Fibroblast of skin of left quadriceps (primary cell): ENCODE data around the gene CAMTA1.
A peak's percentile ranks its signal among the peaks of the same experiment; 100 is the strongest.

ENCODE experiments used
- DNase-seq, 2 experiments: peaks; one replicate each; pipeline ENCODE4 v3.0.0-alpha.2; 2013; ENCODE audit warnings: low read depth in 2 of 2

CAMTA1 gene

DNA sequence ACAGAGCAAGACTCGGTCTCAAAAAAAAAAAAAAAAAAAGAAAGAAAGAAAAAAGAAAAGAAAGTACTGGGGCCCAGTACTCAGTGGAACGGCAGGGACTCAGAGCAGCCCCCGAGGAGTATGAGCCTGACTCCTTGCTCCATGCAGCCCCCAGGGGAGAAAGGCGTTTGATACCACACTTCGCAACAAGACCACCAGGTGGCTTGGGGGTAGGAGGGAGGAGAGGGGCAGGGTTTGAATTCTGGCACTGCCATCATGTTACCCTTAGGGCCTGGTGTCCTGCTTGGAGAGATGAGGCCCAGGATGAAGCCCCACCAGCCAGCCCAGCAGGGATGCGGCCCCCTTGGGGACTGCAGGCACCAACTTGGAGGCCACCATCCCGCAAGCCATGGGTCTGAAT lies 664.5 kb downstream of the CAMTA1 start:
- no peak for DNase-seq

DNA sequence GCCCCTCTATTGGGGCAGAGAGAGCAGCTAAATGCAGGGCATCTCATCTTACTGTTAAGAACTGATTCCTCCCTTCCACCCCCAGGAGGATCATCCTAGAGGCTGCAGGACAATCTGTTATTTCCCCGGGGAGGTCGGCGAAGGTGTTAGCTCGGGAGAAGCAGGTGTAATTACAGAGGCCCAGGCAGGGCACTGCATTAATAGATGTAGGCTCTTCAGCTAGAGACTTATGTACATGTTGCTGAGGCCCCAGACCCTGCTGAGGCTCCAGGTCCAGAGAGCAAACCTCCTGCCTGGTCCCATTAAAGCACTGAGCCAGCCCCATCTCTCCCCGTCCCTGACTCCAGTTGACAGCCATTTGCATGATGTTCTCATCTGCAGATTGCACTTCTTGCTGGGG lies 665.6 kb downstream of the CAMTA1 start:
- DNase-seq = no peak

DNA sequence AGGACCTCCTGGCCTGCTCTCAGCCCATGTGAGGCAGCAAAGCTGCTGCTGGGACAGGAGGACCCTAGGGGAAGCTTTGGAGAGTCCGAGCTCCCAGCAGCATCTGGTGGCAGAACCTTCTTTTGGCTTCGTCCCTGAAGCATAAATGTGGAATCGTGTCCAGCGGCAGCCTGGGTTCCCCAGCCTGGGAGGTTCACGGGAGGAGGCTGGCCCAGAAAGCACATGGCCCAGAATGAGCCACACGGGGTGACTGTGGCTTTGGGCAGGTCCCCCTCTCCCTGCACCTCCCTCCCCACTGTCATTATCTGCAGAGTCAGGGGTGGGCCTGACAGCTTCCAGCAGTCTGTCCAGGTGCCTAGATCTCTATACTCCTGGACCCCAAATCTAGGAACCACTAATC lies 667.8 kb downstream of the CAMTA1 start:
- no peak for DNase-seq

DNA sequence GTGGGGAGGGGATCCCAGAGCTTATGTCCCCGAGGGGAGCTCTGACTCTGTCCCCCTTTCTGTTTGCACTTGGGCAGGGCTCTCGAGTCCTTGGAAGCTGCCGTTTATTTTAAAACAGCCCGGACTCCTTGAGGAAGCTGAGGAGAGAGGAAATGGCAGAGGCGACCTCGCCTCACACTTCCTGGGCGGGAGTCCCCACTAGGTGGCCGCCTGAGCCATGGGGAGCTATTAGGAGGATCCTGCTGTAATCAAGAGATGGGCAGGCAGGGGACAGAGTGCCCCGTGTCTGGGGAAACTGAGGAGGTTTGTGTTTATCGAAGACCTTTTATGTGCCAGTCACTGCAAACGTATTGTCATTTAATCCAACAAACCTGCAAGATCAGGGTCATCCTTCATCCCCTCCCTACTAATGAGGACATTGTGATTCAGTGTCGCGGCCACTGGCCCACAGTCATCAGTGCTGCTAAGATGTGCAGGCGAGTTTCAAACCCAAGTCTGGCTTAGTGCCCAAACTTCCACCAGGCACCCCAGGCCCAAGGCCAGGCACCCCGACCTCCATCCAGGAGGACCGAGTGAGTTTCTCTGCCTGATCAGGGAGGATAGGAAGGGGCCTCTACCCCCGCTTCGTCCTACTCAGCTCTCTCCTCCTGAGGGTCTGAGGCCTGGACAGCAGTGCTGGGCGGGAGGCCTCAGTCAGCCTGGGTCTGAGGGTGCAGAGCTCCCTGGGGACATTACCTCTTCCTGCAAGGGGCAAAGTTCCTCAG lies 669.0 kb downstream of the CAMTA1 start:
- no peak for DNase-seq

DNA sequence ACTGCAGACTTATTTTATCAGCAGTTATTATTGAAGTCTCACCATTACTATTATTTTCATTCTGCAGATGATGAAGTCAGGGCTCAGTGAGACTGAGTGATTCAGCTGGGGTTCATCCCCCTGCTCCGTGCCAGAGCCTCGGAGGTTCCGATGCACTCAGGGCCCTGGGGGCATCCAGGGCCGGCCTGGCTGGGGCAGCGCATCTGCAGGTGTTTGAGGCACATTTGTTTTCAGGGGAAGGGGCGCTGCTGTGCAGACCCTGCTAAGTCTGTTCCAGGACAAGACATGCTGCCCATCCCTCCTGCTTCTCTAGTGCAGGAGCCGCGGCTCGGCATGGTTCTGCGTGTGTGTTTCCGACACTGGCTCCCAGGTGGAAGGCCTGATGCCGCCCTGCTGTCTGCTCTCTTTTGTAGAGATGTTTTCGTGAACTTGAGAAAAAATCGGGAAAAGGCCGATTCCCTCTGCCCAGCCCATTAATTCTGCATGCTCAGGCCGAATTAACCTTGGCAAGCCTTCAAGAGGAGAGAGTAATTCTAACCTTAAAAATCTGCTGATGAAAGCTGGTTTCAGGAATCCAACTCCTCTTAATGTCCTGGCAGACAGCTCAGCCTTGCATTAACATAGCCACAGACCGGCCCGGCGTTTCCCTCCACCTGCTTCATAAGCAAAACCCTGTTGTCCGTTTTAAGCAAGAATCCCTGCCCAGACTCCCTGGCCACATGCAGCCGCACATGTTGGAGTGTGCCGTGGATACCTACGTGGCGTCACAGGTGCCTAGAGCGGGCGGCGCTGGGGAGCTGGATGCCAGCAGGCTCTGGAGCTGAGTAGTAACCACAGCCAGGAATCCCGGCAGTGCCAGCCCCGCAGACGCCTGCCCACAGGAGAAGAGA lies 669.9 kb downstream of the CAMTA1 start:
- DNase-seq = no peak

DNA sequence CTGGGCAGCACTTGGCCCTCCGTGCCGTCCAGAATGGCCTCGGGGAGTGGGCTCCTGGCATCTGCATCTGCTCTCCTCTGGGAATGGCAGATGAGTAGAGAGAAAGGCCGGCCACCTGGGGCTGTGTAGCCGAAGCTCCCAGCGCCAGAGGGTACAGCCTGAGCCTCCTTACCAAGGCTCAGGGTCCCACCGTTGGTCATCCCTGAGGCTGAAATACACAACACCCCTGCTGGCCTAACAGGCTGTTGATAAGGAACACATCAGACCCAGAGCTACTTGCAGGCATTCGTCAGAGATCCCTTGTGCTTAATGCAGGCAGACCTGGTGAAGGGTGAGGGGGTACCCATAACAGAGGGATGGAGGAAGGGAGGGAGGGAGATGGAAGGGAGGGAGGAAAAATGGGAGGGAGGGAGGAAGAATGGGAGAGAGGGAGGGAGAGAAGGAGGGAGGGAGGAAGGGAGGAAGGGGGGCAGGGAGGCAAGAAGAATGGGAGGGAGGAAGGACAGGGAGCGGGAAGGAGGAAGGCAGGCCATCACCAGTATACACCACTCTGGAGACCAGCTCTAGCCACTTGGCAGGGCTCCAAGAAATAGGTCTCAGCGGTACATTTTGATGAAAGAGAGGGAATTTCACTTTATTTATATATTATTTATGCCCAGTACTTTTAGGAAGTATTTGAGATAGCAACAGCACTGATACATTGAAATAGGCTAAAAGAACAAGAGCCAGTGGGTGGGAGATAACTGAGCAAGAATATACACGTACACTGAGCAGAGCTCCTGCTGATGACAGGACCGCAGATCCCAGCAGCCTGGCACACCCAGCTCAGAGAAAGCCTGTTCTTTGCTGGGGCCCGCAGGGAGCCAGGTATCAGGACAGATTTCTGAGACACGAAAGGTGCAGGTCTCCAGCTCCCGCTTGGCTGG lies 670.8 kb downstream of the CAMTA1 start:
- no peak for DNase-seq

DNA sequence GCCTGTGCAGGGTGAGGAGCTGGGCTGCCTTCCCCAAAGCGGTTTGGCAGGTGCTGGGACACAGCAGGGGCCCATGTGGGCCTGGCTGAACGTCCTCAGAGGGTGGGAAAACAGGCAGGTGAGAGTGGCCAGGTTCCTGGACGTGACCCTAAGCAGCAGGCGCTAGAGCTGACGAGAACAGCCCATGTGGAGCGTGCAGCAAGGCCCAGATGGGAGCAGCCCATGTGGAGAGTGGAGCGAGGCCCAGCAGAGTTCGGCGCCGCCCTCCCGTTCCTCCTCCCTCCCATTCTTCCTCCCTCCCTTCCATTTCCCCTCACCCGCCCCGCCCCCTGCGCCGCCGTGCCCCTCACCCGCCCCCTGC lies 671.4 kb downstream of the CAMTA1 start:
- no peak for DNase-seq

DNA sequence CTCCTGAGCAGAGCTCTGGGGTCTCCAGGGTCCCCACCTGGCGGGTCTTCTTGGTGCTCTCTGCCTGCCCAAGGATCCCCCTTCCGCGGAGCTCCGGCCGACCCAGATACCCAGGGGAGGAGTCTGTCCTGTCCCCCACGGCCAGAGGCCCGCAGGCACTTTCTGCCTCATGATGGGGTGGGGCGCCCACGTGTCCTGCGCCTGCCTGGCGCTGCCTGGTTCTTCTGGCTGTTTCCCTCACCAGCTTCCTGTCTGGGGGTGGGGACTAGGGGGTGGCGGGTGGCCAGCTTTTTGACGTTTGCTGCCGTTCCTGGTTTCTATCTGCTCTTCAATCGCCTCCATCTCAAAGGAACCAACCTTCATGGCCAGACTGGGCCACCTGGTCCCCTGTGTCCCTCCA lies 672.6 kb downstream of the CAMTA1 start:
- DNase-seq = no peak

DNA sequence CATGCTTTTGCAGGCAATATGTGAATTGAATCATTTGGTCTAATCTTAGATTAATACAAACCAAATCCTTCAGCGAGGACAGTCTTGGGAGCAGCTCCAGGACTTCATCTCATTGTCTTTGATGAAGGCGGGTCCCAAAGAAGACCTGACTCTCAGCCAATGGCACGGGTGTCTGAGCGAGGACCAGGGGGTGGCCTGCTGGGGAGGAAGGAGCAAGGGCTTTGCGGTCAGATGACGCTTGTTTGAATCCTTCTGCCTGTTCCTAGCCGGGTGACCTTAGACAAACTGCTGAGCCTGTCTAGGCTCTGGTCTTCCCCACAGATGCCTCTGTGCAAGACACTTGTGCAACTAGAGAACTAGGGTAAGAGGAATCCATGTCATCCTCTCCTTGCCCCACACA lies 673.7 kb downstream of the CAMTA1 start:
- DNase-seq = no peak

DNA sequence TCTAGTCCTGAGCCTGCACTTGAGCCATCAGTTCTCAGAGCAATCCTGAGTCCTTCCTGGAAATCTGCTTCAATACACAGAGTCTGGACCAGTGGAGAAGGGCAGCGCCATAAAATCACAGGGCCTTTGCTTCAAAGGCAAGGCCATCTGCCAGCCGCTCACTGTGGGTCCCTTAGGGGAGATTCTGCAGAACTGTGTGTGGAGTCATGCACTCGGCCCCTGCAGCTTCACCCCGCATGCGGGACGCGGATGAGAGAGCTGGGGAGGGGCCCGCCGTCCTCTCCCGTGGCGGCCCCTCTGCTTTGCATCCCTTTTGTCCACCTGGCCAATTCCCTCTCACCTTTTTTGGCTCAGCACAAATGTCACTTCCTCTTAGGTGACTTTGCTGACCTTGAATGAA lies 674.7 kb downstream of the CAMTA1 start:
- no peak for DNase-seq

DNA sequence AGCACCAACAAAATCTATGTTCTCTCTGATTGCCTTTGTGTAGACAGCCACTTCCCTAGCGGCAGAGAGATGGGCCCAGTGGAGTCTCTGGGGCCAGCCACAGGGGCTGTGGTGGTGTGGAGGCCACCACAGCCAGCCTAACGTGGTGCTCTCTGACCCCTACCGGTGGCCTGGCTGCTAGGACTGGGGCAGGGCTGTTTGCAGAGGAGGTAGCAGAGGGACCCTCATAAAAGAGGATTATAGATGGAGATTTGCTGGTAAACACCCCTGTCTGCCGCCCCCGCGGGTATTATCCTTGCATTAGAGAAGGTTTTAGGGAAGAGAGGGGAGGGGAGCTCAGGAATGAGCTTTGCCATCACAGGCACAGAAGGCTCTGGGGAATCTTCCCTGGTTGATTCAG lies 675.6 kb downstream of the CAMTA1 start:
- DNase-seq = no peak

DNA sequence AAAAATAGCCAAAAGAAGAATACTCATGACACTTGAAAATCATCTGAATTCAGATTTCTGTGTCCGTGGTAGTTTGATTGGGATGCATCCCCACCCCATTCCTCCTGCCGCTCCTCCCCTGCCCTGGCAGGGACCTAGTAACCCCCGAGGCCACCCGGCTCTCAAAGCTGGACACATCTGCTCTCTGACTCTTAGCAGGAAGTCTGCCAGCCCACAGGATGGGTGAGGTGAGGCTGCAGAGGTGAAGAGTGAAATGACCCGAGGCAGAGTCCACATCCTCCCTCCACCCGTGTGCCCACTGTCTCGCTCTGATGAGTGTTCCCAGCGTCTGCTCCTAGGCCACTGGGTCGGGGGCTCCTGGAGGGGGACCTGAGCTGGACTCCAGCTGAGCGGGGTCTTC lies 677.4 kb downstream of the CAMTA1 start:
- no peak for DNase-seq

DNA sequence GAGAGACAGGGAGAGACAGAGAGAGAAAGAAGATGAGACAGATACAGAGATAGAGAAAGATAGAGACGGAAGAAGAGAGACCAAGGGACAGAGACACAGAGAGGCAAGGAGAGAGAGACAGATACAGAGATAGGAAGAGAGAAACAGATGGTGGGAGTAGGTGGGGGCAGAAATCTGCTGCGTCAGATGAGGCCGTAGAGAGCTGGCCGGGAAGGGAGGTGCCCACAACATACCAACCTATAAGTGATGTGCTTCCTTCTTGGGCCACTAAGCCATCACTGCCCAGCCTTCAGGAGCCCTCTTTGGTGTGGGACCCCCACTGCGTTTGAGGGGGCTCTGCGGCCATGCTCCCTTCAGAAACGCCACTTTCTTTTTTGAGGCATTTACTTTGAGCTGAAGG lies 678.3 kb downstream of the CAMTA1 start:
- no peak for DNase-seq

DNA sequence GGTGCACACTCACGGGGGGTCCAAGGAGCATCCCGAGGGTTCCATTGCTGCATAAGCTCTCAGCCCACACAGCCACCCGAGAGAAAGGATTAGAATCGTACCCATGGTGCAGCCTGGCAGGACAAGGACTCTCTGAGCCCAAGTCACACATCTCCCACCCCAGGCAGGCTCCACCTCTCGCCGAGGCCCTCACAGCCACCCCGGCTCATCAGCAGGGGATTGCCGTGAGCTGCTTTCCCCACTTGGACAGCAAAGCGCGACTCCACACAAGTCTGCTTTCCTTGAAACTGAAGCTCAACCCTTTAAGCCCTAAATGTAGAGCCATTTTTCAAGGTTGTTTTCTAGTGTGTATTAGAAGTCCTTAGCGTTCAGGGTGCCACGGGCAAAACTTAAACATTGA lies 679.5 kb downstream of the CAMTA1 start:
- DNase-seq = no peak

DNA sequence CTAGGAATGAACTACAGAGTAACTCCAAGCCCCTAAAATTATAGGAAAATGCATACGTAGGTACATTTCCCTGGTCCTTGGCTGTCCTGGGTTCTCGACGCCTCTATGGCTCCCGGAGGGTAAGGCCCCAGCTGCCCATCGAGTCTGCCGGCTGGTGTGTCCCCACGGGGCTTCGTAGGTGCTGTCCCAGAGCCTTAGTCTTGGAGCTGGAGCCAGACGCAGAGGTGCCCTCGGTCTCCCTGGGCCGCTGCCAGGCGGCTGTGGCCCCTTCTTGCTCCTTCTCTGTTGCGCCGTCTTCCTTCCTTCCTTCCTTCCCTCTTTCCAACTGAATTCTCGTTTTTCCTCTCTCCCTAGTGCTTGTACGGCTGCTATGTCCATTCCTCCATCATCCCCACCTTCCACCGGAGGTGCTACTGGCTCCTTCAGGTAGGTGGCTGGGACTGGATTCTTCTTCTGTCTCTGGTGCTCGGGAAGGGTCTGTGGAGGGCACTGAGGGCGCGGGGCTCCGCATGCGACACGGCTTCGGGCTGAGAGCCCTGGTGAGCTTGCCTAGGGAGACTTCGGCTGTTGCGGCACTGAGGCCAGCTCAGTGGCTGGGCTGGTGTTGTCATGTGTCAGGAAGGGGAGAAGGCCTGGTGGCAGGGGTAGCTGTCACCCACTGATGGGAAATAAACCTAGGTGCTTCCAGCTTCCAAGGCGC lies 682.4 kb downstream of the CAMTA1 start:
- no peak for DNase-seq

DNA sequence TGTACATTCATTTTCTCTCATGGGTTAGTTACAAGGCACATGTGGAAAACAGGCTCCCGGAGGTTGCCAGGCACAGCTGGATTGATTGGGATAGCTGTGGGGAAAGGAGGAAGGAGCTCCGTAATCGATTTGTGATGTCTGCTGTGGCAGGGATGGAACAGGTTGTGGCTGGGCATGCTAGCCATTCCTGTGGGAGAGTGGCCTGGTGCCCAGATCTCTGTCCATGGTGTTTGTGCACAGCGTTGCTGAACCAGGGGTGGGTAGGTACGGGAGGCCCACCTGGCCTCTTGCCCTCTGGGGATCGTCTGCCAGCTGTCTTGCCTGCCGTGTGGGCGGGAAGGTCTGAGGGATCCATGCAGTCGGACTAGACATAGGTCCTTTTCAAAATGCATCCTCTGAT lies 683.0 kb downstream of the CAMTA1 start:
- no peak for DNase-seq

DNA sequence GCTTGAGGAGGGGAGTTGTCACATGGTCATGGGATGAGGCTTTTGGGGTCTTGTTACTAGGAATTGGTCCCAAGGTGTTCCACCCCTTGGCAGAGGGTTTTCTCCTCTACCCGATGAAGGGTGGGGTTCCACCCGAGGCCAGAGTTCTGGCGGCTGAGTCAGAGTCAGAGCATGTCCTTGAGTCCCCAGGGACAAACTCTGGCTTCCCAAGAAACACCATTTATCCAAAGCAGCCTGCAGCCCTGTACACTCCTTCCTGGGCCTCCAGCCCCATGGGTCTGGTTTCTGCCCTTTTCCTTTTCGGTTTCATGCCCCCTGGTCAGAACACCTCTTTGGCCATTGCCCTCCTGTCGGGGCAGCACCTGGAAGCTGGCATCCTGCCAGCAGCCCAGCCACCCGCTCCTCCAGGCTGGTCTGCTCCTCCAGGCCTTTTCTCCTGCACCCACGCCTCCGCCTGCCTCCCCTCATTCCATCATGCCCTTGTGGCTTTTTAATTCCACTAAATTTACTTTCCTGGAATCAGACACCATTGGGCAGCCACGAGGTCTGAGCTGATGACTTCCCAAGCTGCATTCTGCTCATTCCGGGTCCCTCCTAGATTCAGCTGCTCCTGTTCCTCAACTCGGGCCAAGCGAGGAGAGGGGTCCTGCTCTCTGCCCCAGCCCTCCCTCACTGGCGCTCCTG lies 684.1 kb downstream of the CAMTA1 start:
- DNase-seq = peak in 1 of 2 experiments; percentile 23

DNA sequence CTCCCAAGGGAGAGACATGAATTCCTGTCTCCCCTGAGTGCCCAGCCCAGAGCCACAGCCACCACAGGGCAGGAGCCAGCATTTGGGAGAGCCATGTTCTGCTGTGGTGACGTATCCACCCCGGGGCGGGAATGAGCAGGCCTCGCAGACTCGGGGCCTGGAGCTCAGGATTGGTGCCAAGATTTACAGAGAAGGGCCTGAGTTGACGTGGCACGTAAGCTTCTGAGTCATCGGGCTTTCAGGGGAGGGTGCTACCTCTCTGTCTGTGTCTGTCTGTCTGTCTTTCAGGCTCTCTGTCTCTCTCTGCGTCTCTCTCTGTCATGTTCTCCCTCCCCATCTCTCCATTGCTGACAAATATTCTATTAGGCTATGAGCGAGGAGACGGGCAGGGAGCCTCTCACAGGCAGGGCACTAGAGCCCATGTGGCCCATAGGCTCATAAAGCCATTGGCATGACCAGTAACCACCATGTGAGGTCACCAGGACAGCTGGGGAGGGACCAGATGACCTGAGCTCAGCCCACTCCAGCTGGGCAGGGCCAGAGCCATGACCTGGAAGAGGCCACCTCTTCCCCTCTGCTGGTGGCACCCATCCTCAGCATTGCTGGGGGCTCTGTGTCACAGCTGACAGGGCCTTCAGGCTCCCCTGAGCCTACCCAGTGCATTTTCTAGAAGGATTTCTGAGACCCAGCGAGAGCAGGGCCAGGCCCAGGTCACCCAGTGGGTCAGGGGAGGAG lies 685.8 kb downstream of the CAMTA1 start:
- DNase-seq = peak; percentile 95 to 96

DNA sequence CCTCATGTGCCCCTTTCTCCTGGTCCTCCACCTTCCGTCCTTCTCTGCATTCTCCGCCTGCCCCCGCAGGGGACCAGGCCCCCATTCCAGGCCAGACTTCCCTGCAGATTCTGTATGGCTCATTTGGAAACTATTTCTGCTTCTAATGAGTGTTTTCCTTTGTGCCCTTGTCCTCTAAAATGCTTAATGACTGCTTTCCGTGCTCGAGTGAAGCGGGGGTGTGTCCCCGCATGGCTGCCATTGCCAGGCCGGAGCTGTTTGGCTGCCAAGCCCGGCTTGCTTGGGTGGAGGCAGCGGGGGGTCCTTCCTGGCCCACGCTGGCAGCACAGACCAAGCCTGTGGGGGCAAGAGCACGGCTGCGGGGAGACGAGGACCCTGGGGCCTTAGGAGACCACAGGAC lies 686.6 kb downstream of the CAMTA1 start:
- DNase-seq = peak; percentile 39 to 49
